ENCODE data around the gene CAPZA3.

- no peak for TF ChIP-seq FOXM1 (IDR thresholded peaks at IDR 0.05; ENCODE audit: borderline replicate concordance)
- no peak for TF ChIP-seq HDGF (IDR thresholded peaks at IDR 0.05; ENCODE audit: borderline replicate concordance)
- no peak for TF ChIP-seq ELF4 (IDR thresholded peaks at IDR 0.05)
- no peak for TF ChIP-seq SUZ12 (IDR thresholded peaks at IDR 0.05)
- no peak for TF ChIP-seq NFRKB (IDR thresholded peaks at IDR 0.05)
- TF ChIP-seq FOXA1 (IDR thresholded peaks at IDR 0.05) = no peak
- TF ChIP-seq TARDBP (IDR thresholded peaks at IDR 0.05) = no peak
- no peak for TF ChIP-seq FOXK2 (IDR thresholded peaks at IDR 0.05)
- no peak for TF ChIP-seq L3MBTL2 (conservative IDR thresholded peaks at IDR 0.05)
- no peak for TF ChIP-seq BHLHE40 (IDR thresholded peaks at IDR 0.05; ENCODE audit: borderline replicate concordance)
- no peak for TF ChIP-seq SP1 (IDR thresholded peaks at IDR 0.05)
Measured at GRCh38 chr12:18752947-18753346, 15.0 kb downstream of the CAPZA3 start.
